ENCODE results near the gene POLR2J.

POLR2J gene

GRCh38 chr7:102469351-102469971, 9.3 kb downstream of the POLR2J start:
- peaks cover 6% of the 10 kb centered on the region for H3K79me2 ChIP-seq (ENCODE audit: control insufficient read depth, insufficient read depth, low read length, poor library complexity)
- H4K91ac ChIP-seq (ENCODE audit: low read depth, low read length) = no peak overlapping the region
- no peak overlapping the region for H3K23ac ChIP-seq (ENCODE audit: low read length)
- H2BK5ac ChIP-seq (ENCODE audit: low read depth, low read length, poor library complexity) = no peak overlapping the region
- H3K4me2 ChIP-seq (ENCODE audit: low read length) = no peak overlapping the region
- no peak overlapping the region for H4K12ac ChIP-seq (ENCODE audit: low read depth, low read length)
- no peaks in the 10 kb centered on the region for H3K9me3 ChIP-seq (ENCODE audit: insufficient read depth, low read depth, low read length)
- no peak overlapping the region for H2BK120ac ChIP-seq (ENCODE audit: insufficient read depth, low read length, poor library complexity)
- H3K18ac ChIP-seq (ENCODE audit: low read length) = no peak overlapping the region
- H3K79me1 ChIP-seq (ENCODE audit: low read length) = peaks cover 5% of the 10 kb centered on the region
- peaks cover 48 to 62% of the 10 kb centered on the region in 2 experiments for H3K36me3 ChIP-seq (ENCODE audit: control insufficient read depth in 1 of 2, insufficient read depth in 2 of 2, low read length in 2 of 2)
- no peak overlapping the region for H3K9ac ChIP-seq (ENCODE audit: low read length)
- no peak for DNase-seq
- H3K4me1 ChIP-seq (ENCODE audit: control insufficient read depth in 1 of 2, insufficient read depth in 2 of 2, low read length in 2 of 2) = peaks cover 3 to 7% of the 10 kb centered on the region in 2 experiments
- no peak overlapping the region for H3K27ac ChIP-seq (ENCODE audit: low read depth, low read length)
- no peak overlapping the region for H3K14ac ChIP-seq (ENCODE audit: low read length)
- no CpG with 5 or more reads among the region's 24 CpGs for WGBS (ENCODE audit: extremely low coverage, insufficient coverage, insufficient read length)
- H2BK12ac ChIP-seq (ENCODE audit: low read length) = no peak overlapping the region
- no peak overlapping the region for H4K8ac ChIP-seq (ENCODE audit: low read depth, low read length)
- H3K4ac ChIP-seq (ENCODE audit: low read depth, low read length) = no peak overlapping the region
- H2AFZ ChIP-seq (ENCODE audit: insufficient read depth, low read length, poor library complexity) = no peak overlapping the region
- H3K27me3 ChIP-seq (ENCODE audit: insufficient read depth, low read length) = no peaks in the 10 kb centered on the region
- no peak overlapping the region for H2AK5ac ChIP-seq (ENCODE audit: low read length)
- no peak overlapping the region for H3K4me3 ChIP-seq (ENCODE audit: low read depth, low read length)

- no peak overlapping the region for H2AK5ac ChIP-seq (ENCODE audit: low read length)
These were observed 10.0 kb downstream of the POLR2J start for GRCh38 chr7:102468478-102469350.

GRCh38 chr7:102467581-102468477, 10.9 kb downstream of the POLR2J start:
- H3K9me3 ChIP-seq (ENCODE audit: insufficient read depth, low read depth, low read length) = no peaks in the 10 kb centered on the region
- no peak overlapping the region for H3K18ac ChIP-seq (ENCODE audit: low read length)
- no peak overlapping the region for H3K9ac ChIP-seq (ENCODE audit: low read length)
- H4K8ac ChIP-seq (ENCODE audit: low read depth, low read length) = no peak overlapping the region
- peaks cover 7% of the 10 kb centered on the region for H3K79me1 ChIP-seq (ENCODE audit: low read length)
- H2AFZ ChIP-seq (ENCODE audit: insufficient read depth, low read length, poor library complexity) = no peak overlapping the region
- H3K4ac ChIP-seq (ENCODE audit: low read depth, low read length) = no peak overlapping the region
- no peak overlapping the region for H3K4me2 ChIP-seq (ENCODE audit: low read length)
- H3K27me3 ChIP-seq (ENCODE audit: insufficient read depth, low read length) = no peaks in the 10 kb centered on the region
- H3K23ac ChIP-seq (ENCODE audit: low read length) = no peak overlapping the region
- H3K27ac ChIP-seq (ENCODE audit: low read depth, low read length) = no peak overlapping the region
- H2BK120ac ChIP-seq (ENCODE audit: insufficient read depth, low read length, poor library complexity) = no peak overlapping the region
- H2AK5ac ChIP-seq (ENCODE audit: low read length) = no peak overlapping the region
- H3K4me3 ChIP-seq (ENCODE audit: low read depth, low read length) = no peak overlapping the region
- H3K4me1 ChIP-seq (ENCODE audit: control insufficient read depth in 1 of 2, insufficient read depth in 2 of 2, low read length in 2 of 2) = peaks cover 3 to 12% of the 10 kb centered on the region in 2 experiments
- peaks cover 38 to 49% of the 10 kb centered on the region in 2 experiments for H3K36me3 ChIP-seq (ENCODE audit: control insufficient read depth in 1 of 2, insufficient read depth in 2 of 2, low read length in 2 of 2)
- no peak overlapping the region for H4K91ac ChIP-seq (ENCODE audit: low read depth, low read length)
- no peak overlapping the region for H2BK12ac ChIP-seq (ENCODE audit: low read length)
- H4K12ac ChIP-seq (ENCODE audit: low read depth, low read length) = no peak overlapping the region
- peaks cover 11% of the 10 kb centered on the region for H3K79me2 ChIP-seq (ENCODE audit: control insufficient read depth, insufficient read depth, low read length, poor library complexity)
- no peak for DNase-seq
- no CpG with 5 or more reads among the region's 24 CpGs for WGBS (ENCODE audit: extremely low coverage, insufficient coverage, insufficient read length)
- no peak overlapping the region for H2BK5ac ChIP-seq (ENCODE audit: low read depth, low read length, poor library complexity)
- no peak overlapping the region for H3K14ac ChIP-seq (ENCODE audit: low read length)

More at GRCh38 chr7:102468478-102469350, 10.0 kb downstream of the POLR2J start:
- peaks cover 47 to 58% of the 10 kb centered on the region in 2 experiments for H3K36me3 ChIP-seq (ENCODE audit: control insufficient read depth in 1 of 2, insufficient read depth in 2 of 2, low read length in 2 of 2)
- no peak overlapping the region for H3K18ac ChIP-seq (ENCODE audit: low read length)
- no CpG with 5 or more reads among the region's 40 CpGs for WGBS (ENCODE audit: extremely low coverage, insufficient coverage, insufficient read length)
- no peaks in the 10 kb centered on the region for H3K27me3 ChIP-seq (ENCODE audit: insufficient read depth, low read length)
- no peak overlapping the region for H2BK5ac ChIP-seq (ENCODE audit: low read depth, low read length, poor library complexity)
- H2BK12ac ChIP-seq (ENCODE audit: low read length) = no peak overlapping the region
- no peak for DNase-seq
- no peak overlapping the region for H3K4me3 ChIP-seq (ENCODE audit: low read depth, low read length)
- no peak overlapping the region for H3K27ac ChIP-seq (ENCODE audit: low read depth, low read length)
- peaks cover 11% of the 10 kb centered on the region for H3K79me2 ChIP-seq (ENCODE audit: control insufficient read depth, insufficient read depth, low read length, poor library complexity)
- no peak overlapping the region for H3K14ac ChIP-seq (ENCODE audit: low read length)
- peaks cover 3 to 10% of the 10 kb centered on the region in 2 experiments for H3K4me1 ChIP-seq (ENCODE audit: control insufficient read depth in 1 of 2, insufficient read depth in 2 of 2, low read length in 2 of 2)
- no peak overlapping the region for H3K4ac ChIP-seq (ENCODE audit: low read depth, low read length)
- H3K23ac ChIP-seq (ENCODE audit: low read length) = no peak overlapping the region
- no peaks in the 10 kb centered on the region for H3K9me3 ChIP-seq (ENCODE audit: insufficient read depth, low read depth, low read length)
- H4K8ac ChIP-seq (ENCODE audit: low read depth, low read length) = no peak overlapping the region
- peaks cover 7% of the 10 kb centered on the region for H3K79me1 ChIP-seq (ENCODE audit: low read length)
- H3K4me2 ChIP-seq (ENCODE audit: low read length) = no peak overlapping the region
- H2AFZ ChIP-seq (ENCODE audit: insufficient read depth, low read length, poor library complexity) = no peak overlapping the region
- H4K12ac ChIP-seq (ENCODE audit: low read depth, low read length) = no peak overlapping the region
- no peak overlapping the region for H3K9ac ChIP-seq (ENCODE audit: low read length)
- H2BK120ac ChIP-seq (ENCODE audit: insufficient read depth, low read length, poor library complexity) = no peak overlapping the region
- no peak overlapping the region for H4K91ac ChIP-seq (ENCODE audit: low read depth, low read length)

- Histone ChIP-seq H3K23ac (ENCODE audit: low read length) (no peak overlapping the region), H3K79me2 (ENCODE audit: control insufficient read depth, insufficient read depth, low read length, poor library complexity) (peaks cover 11% of the 10 kb centered on the region), H4K8ac (ENCODE audit: low read depth, low read length) (no peak overlapping the region), H3K18ac (ENCODE audit: low read length) (no peak overlapping the region), H3K4me2 (ENCODE audit: low read length) (peak overlapping the region; percentile 69), H3K79me1 (ENCODE audit: low read length) (peaks cover 7% of the 10 kb centered on the region), H2BK120ac (ENCODE audit: insufficient read depth, low read length, poor library complexity) (no peak overlapping the region), H4K91ac (ENCODE audit: low read depth, low read length) (no peak overlapping the region), H3K27ac (ENCODE audit: low read depth, low read length) (no peak overlapping the region), H3K9me3 (ENCODE audit: insufficient read depth, low read depth, low read length) (no peaks in the 10 kb centered on the region), H3K9ac (ENCODE audit: low read length) (no peak overlapping the region), H2AK5ac (ENCODE audit: low read length) (no peak overlapping the region), H4K12ac (ENCODE audit: low read depth, low read length) (no peak overlapping the region), H2AFZ (ENCODE audit: insufficient read depth, low read length, poor library complexity) (no peak overlapping the region), H3K36me3 (ENCODE audit: control insufficient read depth in 1 of 2, insufficient read depth in 2 of 2, low read length in 2 of 2) (peaks cover 29 to 34% of the 10 kb centered on the region in 2 experiments), H2BK5ac (ENCODE audit: low read depth, low read length, poor library complexity) (no peak overlapping the region), H3K27me3 (ENCODE audit: insufficient read depth, low read length) (no peaks in the 10 kb centered on the region), H2BK12ac (ENCODE audit: low read length) (no peak overlapping the region), H3K4me3 (ENCODE audit: low read depth, low read length) (no peak overlapping the region), H3K14ac (ENCODE audit: low read length) (no peak overlapping the region), H3K4me1 (ENCODE audit: control insufficient read depth in 1 of 2, insufficient read depth in 2 of 2, low read length in 2 of 2) (peaks cover 3 to 12% of the 10 kb centered on the region in 2 experiments), H3K4ac (ENCODE audit: low read depth, low read length) (no peak overlapping the region)
- no peak for DNase-seq
- WGBS (ENCODE audit: extremely low coverage, insufficient coverage, insufficient read length) = no CpG with 5 or more reads among the region's 7 CpGs
These were observed 12.6 kb downstream of the POLR2J start for GRCh38 chr7:102466097-102466496.
